B cell (primary cell): ENCODE data around the gene TAX1BP1. TPM values are rescaled to one million over a fixed set of nuclear protein-coding genes. Genes with fewer than 3 reads are reported as not detected.

Experiments
- ATAC-seq: fragments of 200-7000 bp; cut with Tn5 transposase; one replicate; pipeline ENCODE4 v1.10.0; 2021; ENCODE audit warnings: low read depth, mild to moderate bottlenecking, moderate number of reproducible peaks, moderate library complexity
- CTCF ChIA-PET: fragments of 350-600 bp; sonication (Branson Sonifier 250); formaldehyde crosslinking; loops from one replicate; lab custom pipeline; 2021; ENCODE audit warnings: antibody characterized with exemption, inconsistent platforms; lab: Charles Lee
- POLR2A ChIA-PET: fragments of 350-600 bp; sonication (Branson Sonifier 250); formaldehyde crosslinking; loops from one replicate; lab custom pipeline; 2021; ENCODE audit warnings: antibody characterized with exemption; lab: Charles Lee
- DNase-seq: peaks from one replicate; pipeline ENCODE4 v3.0.0; 2013
- H2AFZ ChIP-seq: 2 replicates; pipeline ENCODE4 v1.6.1; 2012; ENCODE audit warnings: mild to moderate bottlenecking, low read depth, low read length; ENCODE audit not compliant: insufficient read depth, poor library complexity, severe bottlenecking
- H3K27ac ChIP-seq, 2 donors: 1 replicate in 1 of 2; 2 replicates in 1 of 2; pipeline ENCODE4 v1.5.1; 2012 to 2013; ENCODE audit warnings: low read length in 2 of 2, mild to moderate bottlenecking in 2 of 2, moderate library complexity in 1 of 2
- H3K27me3 ChIP-seq, 4 experiments: fragments of 200-600 bp in 1 of 4; sonication (generic) in 1 of 4; replicated peaks in 1 of 4; 1 replicate in 2 of 4; 2 replicates in 2 of 4; pipeline versions ENCODE4 v1.6.1 to v1.7.0; 2013 to 2016; ENCODE audit warnings: low read length in 3 of 4, mild to moderate bottlenecking in 2 of 4, mixed read lengths in 1 of 4, moderate library complexity in 1 of 4; ENCODE audit not compliant: insufficient read depth in 4 of 4, control insufficient read depth in 3 of 4; ENCODE audit errors: control extremely low read depth in 1 of 4
- H3K36me3 ChIP-seq, 2 experiments: replicated peaks in 1 of 2; 1 replicate in 1 of 2; 2 replicates in 1 of 2; pipeline versions ENCODE4 v1.6.1 to v1.7.1; 2013; ENCODE audit warnings: low read length in 1 of 2; ENCODE audit not compliant: insufficient read depth in 2 of 2, control insufficient read depth in 1 of 2; ENCODE audit errors: control extremely low read depth in 1 of 2, extremely low read depth in 1 of 2
- H3K4me1 ChIP-seq, 2 donors: fragments of 200-600 bp in 1 of 2; sonication (generic) in 1 of 2; 1 replicate in 1 of 2; 2 replicates in 1 of 2; pipeline versions ENCODE4 v1.5.1 to v1.6.1; 2013 to 2017; ENCODE audit warnings: low read length in 2 of 2; ENCODE audit not compliant: control insufficient read depth in 2 of 2, insufficient read depth in 2 of 2
- H3K4me2 ChIP-seq: replicated peaks from 2 replicates; pipeline ENCODE3; 2012; ENCODE audit warnings: mild to moderate bottlenecking, low read depth, low read length; ENCODE audit not compliant: poor library complexity, severe bottlenecking
- H3K4me3 ChIP-seq, 5 experiments: fragments of 200-600 bp in 1 of 5; sonication (generic) in 1 of 5; 1 replicate in 3 of 5; 2 replicates in 2 of 5; pipeline versions ENCODE4 v1.5.1 to v1.7.0; 2011 to 2016; ENCODE audit warnings: low read length in 4 of 5, mild to moderate bottlenecking in 4 of 5, low read depth in 2 of 5, control low read depth in 1 of 5, moderate library complexity in 1 of 5; ENCODE audit not compliant: insufficient read depth in 1 of 5; ENCODE audit errors: control extremely low read depth in 1 of 5, extremely low read depth in 1 of 5
- H3K79me2 ChIP-seq: fragments of 200-600 bp; sonication (generic); one replicate; pipeline ENCODE4 v1.6.0; 2016; ENCODE audit warnings: low read length; ENCODE audit not compliant: control insufficient read depth, insufficient read depth
- H3K9ac ChIP-seq: fragments of 200-600 bp; sonication (generic); 2 replicates; pipeline ENCODE4 v1.6.1; 2017; ENCODE audit warnings: mild to moderate bottlenecking, low read length, moderate library complexity
- H3K9me3 ChIP-seq, 3 donors: one replicate each; pipeline versions ENCODE4 v1.6.1 to v1.7.1; 2013; ENCODE audit warnings: low read length in 2 of 3; ENCODE audit not compliant: control insufficient read depth in 2 of 3, insufficient read depth in 1 of 3; ENCODE audit errors: control extremely low read depth in 1 of 3
- H4K20me1 ChIP-seq: 2 replicates; pipeline ENCODE4 v1.6.0; 2012; ENCODE audit warnings: mild to moderate bottlenecking, low read length; ENCODE audit not compliant: insufficient read depth, control insufficient read depth, poor library complexity, severe bottlenecking
- H3K27ac Mint-ChIP-seq: one replicate; pipeline ENCODE4 v1.8.0; 2021; ENCODE audit warnings: mixed read lengths
- H3K27me3 Mint-ChIP-seq: one replicate; pipeline ENCODE4 v1.8.0; 2021; ENCODE audit warnings: mixed read lengths
- H3K4me1 Mint-ChIP-seq: one replicate; pipeline ENCODE4 v1.8.0; 2021; ENCODE audit warnings: mixed read lengths
- H3K4me3 Mint-ChIP-seq: one replicate; pipeline ENCODE4 v1.8.0; 2021; ENCODE audit warnings: mixed read lengths
- H3K9me3 Mint-ChIP-seq: one replicate; pipeline ENCODE4 v1.8.0; 2022; ENCODE audit warnings: mixed read lengths; ENCODE audit not compliant: insufficient read depth
- CTCF ChIP-seq: fragments of 200-600 bp; IDR thresholded peaks from one replicate; pipeline ENCODE4 v1.8.0; 2022; ENCODE audit warnings: antibody characterized with exemption, mild to moderate bottlenecking
- EZH2 ChIP-seq: IDR thresholded peaks from 2 replicates; pipeline ENCODE4 v1.6.1; 2012; ENCODE audit warnings: borderline replicate concordance, low read depth, mild to moderate bottlenecking, moderate library complexity, low read length; ENCODE audit not compliant: insufficient read depth, poor library complexity, severe bottlenecking
- WGBS: methylation state at CpG from one replicate; pipeline ENCODE4 v1.1.5; 2013; ENCODE audit warnings: missing lambda C conversion rate; ENCODE audit not compliant: insufficient coverage; 5-methylcytosine and 5-hydroxymethylcytosine counted together
- intact Hi-C: fragments of 100-400 bp; cut with micrococcal nuclease; formaldehyde crosslinking; loops from one replicate; pipeline ENCODE4 v1.10.0; 2022
- polyA plus RNA-seq: library from polyadenylated mRNA; depleted of rRNA; stranded (reverse); fragments of >200 nt; gene quantifications from 2 replicates; pipeline ENCODE4 v1.2.3, GENCODE V29; 2012
- total RNA-seq, 2 donors: library from RNA; stranded (reverse); fragments of 120-200 nt in 1 of 2; gene quantifications; 1 replicate in 1 of 2; 2 replicates in 1 of 2; pipeline versions ENCODE4 v1.2.3 to v1.2.4, GENCODE V29; 2013 to 2022

The TAX1BP1 gene
- total and polyA plus RNA-seq, 2 donors (not counting 1 experiment from before 2014, with no cell fraction given) = 43.1 to 104 TPM

DNA sequence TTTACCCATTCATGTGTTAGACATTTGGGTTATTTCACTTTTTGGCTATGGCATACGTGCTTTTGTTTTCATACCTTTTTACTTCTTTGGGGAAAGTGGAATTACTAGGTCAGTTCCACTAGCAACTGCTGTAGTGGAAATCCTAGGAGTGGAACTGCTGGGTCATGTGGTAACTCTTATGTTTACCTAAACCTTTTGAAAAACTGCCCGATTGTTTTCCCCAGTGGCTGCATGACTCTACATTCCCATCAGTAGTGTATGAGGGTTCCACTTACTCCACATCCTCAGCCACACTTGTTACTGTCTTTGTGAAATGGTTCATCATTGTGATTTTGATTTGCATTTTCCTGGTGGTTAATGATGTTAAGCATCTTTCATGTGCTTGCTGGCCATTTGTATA lies 82.3 kb downstream of the TAX1BP1 start:
- Histone ChIP-seq H3K36me3 (peaks cover 17 to 33% of the 10 kb centered on the region in 2 experiments), H2AFZ (no peak overlapping the region), H3K27ac (no peak overlapping the region), H3K27me3 (no peaks in the 10 kb centered on the region), H4K20me1 (no peaks in the 10 kb centered on the region), H3K9ac (no peak overlapping the region), H3K9me3 (no peaks in the 10 kb centered on the region), H3K4me3 (no peak overlapping the region), H3K4me2 (no peak overlapping the region), H3K79me2 (no peaks in the 10 kb centered on the region), H3K4me1 (no peaks in the 10 kb centered on the region)
- no CpG with 5 or more reads among the region's 2 CpGs for WGBS
- H3K4me3 Mint-ChIP-seq = no peak overlapping the region
- POLR2A ChIA-PET = no interaction called here
- ATAC-seq = no peak
- no peaks in the 10 kb centered on the region for H3K4me1 Mint-ChIP-seq
- H3K27ac Mint-ChIP-seq = no peak overlapping the region
- TF ChIP-seq EZH2 (no peak), CTCF (no peak)
- no peaks in the 10 kb centered on the region for H3K9me3 Mint-ChIP-seq
- no peak for DNase-seq
- intact Hi-C loops = no loop called here
- no peaks in the 10 kb centered on the region for H3K27me3 Mint-ChIP-seq
- CTCF ChIA-PET = no interaction called here

- no peaks in the 10 kb centered on the region for H3K9me3 Mint-ChIP-seq
- H3K27ac Mint-ChIP-seq = no peak overlapping the region
- no peaks in the 10 kb centered on the region for H3K79me2 ChIP-seq
- TF ChIP-seq EZH2 = no peak
- no peak for TF ChIP-seq CTCF
- ATAC-seq (no peak), DNase-seq (no peak)
- H3K4me3 Mint-ChIP-seq = no peak overlapping the region
- H3K4me1 Mint-ChIP-seq = no peaks in the 10 kb centered on the region
- CTCF ChIA-PET = no interaction called here
- no CpG with 5 or more reads among the region's 2 CpGs for WGBS
- H3K27me3 ChIP-seq = no peaks in the 10 kb centered on the region
- H3K4me2 ChIP-seq = no peak overlapping the region
- POLR2A ChIA-PET = no interaction called here
- intact Hi-C loops = no loop called here
- no peak overlapping the region for H3K27ac ChIP-seq
- H3K4me3 ChIP-seq = no peak overlapping the region
- H3K4me1 ChIP-seq = no peaks in the 10 kb centered on the region
- no peaks in the 10 kb centered on the region for H3K27me3 Mint-ChIP-seq
- H2AFZ ChIP-seq = no peak overlapping the region
- no peaks in the 10 kb centered on the region for H3K9me3 ChIP-seq
- H4K20me1 ChIP-seq = no peaks in the 10 kb centered on the region
- peaks cover 12 to 21% of the 10 kb centered on the region in 2 experiments for H3K36me3 ChIP-seq
- H3K9ac ChIP-seq = no peak overlapping the region
These were observed 85.9 kb downstream of the TAX1BP1 start for GRCh38 chr7:27825891-27826290.
